ENCODE results near the gene NFKB1. TPM values are rescaled to one million over a fixed set of nuclear protein-coding genes. Genes with fewer than 3 reads are reported as not detected.

NFKB1 gene
- total and polyA plus RNA-seq, 9 donors = 18.6 to 45.0 (median 36.6) TPM

GRCh38 chr4:102641793-102642192 is 140.6 kb downstream of the NFKB1 start:
- no peak for DNase-seq
- no peak for TF ChIP-seq CTCF (IDR thresholded peaks at IDR 0.05)
- TF ChIP-seq EP300 (IDR thresholded peaks at IDR 0.05) = no peak
- TF ChIP-seq POLR2A (IDR thresholded peaks at IDR 0.05) = no peak
- Histone ChIP-seq H3K27ac (no peak overlapping the region), H3K36me3 (no peaks in the 10 kb centered on the region), H3K27me3 (no peaks in the 10 kb centered on the region), H3K4me1 (ENCODE audit: insufficient read depth) (no peaks in the 10 kb centered on the region), H3K4me3 (no peak overlapping the region), H3K9me3 (no peaks in the 10 kb centered on the region)
- intact Hi-C loops (cut with DNase I) = no loop called here

GRCh38 chr4:102642631-102643298 is 141.6 kb downstream of the NFKB1 start:
- intact Hi-C loops (cut with DNase I) = no loop called here
- H3K36me3 ChIP-seq = no peaks in the 10 kb centered on the region
- DNase-seq = no peak
- H3K27ac ChIP-seq = no peak overlapping the region
- no peak overlapping the region for H3K4me3 ChIP-seq
- no peaks in the 10 kb centered on the region for H3K27me3 ChIP-seq
- no peaks in the 10 kb centered on the region for H3K4me1 ChIP-seq (ENCODE audit: insufficient read depth)
- 71 to 85% (median 75%) methylated on average over 5 of the region's 5 CpGs for whole genome bisulfite sequencing, 3 donors
- H3K9me3 ChIP-seq = no peaks in the 10 kb centered on the region
- TF ChIP-seq POLR2A (IDR thresholded peaks at IDR 0.05) (no peak), CTCF (IDR thresholded peaks at IDR 0.05) (no peak), EP300 (IDR thresholded peaks at IDR 0.05) (no peak)

GRCh38 chr4:102647117-102647516 is 146.0 kb downstream of the NFKB1 start:
- TF ChIP-seq CTCF (IDR thresholded peaks at IDR 0.05) (no peak), POLR2A (IDR thresholded peaks at IDR 0.05) (no peak), EP300 (IDR thresholded peaks at IDR 0.05) (no peak)
- Histone ChIP-seq H3K27me3 (no peaks in the 10 kb centered on the region), H3K9me3 (no peaks in the 10 kb centered on the region), H3K27ac (no peak overlapping the region), H3K4me3 (no peak overlapping the region), H3K36me3 (no peaks in the 10 kb centered on the region), H3K4me1 (ENCODE audit: insufficient read depth) (no peaks in the 10 kb centered on the region)
- intact Hi-C loops (cut with DNase I) = no loop called here
- no peak for DNase-seq
- WGBS, 3 donors = 76 to 79% (median 78%) methylated on average over 1 of the region's 1 CpG

GRCh38 chr4:102657206-102657605 is 156.0 kb downstream of the NFKB1 start:
- intact Hi-C loops (cut with DNase I) = no loop called here

More at GRCh38 chr4:102657206-102657605, 156.0 kb downstream of the NFKB1 start:
- 32 to 82% (median 36%) methylated on average over 5 of the region's 5 CpGs for WGBS, 3 donors
- Histone ChIP-seq H3K4me1 (ENCODE audit: insufficient read depth) (no peaks in the 10 kb centered on the region), H3K27me3 (no peaks in the 10 kb centered on the region), H3K9me3 (no peaks in the 10 kb centered on the region), H3K4me3 (no peak overlapping the region), H3K36me3 (no peaks in the 10 kb centered on the region), H3K27ac (no peak overlapping the region)
- TF ChIP-seq CTCF (IDR thresholded peaks at IDR 0.05) (no peak), EP300 (IDR thresholded peaks at IDR 0.05) (no peak), POLR2A (IDR thresholded peaks at IDR 0.05) (no peak)
- DNase-seq = no peak
